GM23338 (cell line): ENCODE measurements around the gene TMEFF1. TPM values are rescaled to one million over a fixed set of nuclear protein-coding genes. Genes with fewer than 3 reads are reported as not detected.
"Not testable (repeated sequence)": the region's sequence is repeated elsewhere in the genome, so short reads cannot be mapped to it uniquely, and the experiment has no call there.

ENCODE experiments used
- ATAC-seq: fragments of 200-7000 bp; cut with Tn5 transposase; 3 replicates; pipeline ENCODE4 v1.9.1; 2020
- DNase-seq: peaks from one replicate; pipeline ENCODE4 v3.0.0-alpha.2; 2015; ENCODE audit warnings: low spot score
- H2AFZ ChIP-seq: fragments of 200-600 bp; sonication (generic); 2 replicates; pipeline ENCODE4 v1.8.0; 2016; ENCODE audit warnings: antibody characterized with exemption, mild to moderate bottlenecking, moderate library complexity
- H3F3A ChIP-seq: fragments of 200-600 bp; sonication (generic); replicated peaks from 2 replicates; pipeline ENCODE4 v1.8.0; 2017; ENCODE audit warnings: antibody characterized with exemption, mixed run types, low read depth
- H3K27ac ChIP-seq: fragments of 200-600 bp; sonication (generic); 2 replicates; pipeline ENCODE4 v1.6.1; 2016; ENCODE audit warnings: low read depth
- H3K27me3 ChIP-seq: fragments of 200-600 bp; sonication (generic); 2 replicates; pipeline ENCODE4 v1.8.0; 2016; ENCODE audit warnings: mild to moderate bottlenecking, mixed run types, moderate library complexity; ENCODE audit not compliant: insufficient read depth
- H3K36me3 ChIP-seq: fragments of 200-600 bp; sonication (generic); 2 replicates; pipeline ENCODE4 v1.8.0; 2016; ENCODE audit warnings: mild to moderate bottlenecking; ENCODE audit not compliant: insufficient read depth
- H3K4me1 ChIP-seq: fragments of 200-600 bp; sonication (generic); 2 replicates; pipeline ENCODE4 v1.8.0; 2016; ENCODE audit warnings: mild to moderate bottlenecking, moderate library complexity; ENCODE audit not compliant: insufficient read depth
- H3K4me2 ChIP-seq: fragments of 200-600 bp; sonication (generic); 2 replicates; pipeline ENCODE4 v1.7.1; 2017; ENCODE audit warnings: mixed run types
- H3K4me3 ChIP-seq: fragments of 200-600 bp; sonication (generic); 2 replicates; pipeline ENCODE4 v1.6.1; 2016; ENCODE audit warnings: mixed run types
- H3K79me2 ChIP-seq: fragments of 200-600 bp; sonication (generic); replicated peaks from 2 replicates; pipeline ENCODE4 v1.8.0; 2017; ENCODE audit warnings: mild to moderate bottlenecking; ENCODE audit not compliant: insufficient read depth
- H3K9me2 ChIP-seq: fragments of 200-600 bp; sonication (generic); 2 replicates; pipeline ENCODE4 v1.8.0; 2017; ENCODE audit not compliant: insufficient read depth
- H4K20me1 ChIP-seq: fragments of 200-600 bp; sonication (generic); replicated peaks from 2 replicates; pipeline ENCODE4 v1.8.0; 2017; ENCODE audit warnings: mild to moderate bottlenecking; ENCODE audit not compliant: insufficient read depth
- H3K27ac Mint-ChIP-seq: 2 replicates; pipeline ENCODE4 v1.8.0; 2020; ENCODE audit warnings: inconsistent platforms, mild to moderate bottlenecking, moderate library complexity, mixed read lengths
- H3K27me3 Mint-ChIP-seq: 3 replicates; pipeline ENCODE4 v1.8.0; 2022; ENCODE audit warnings: low read depth, mild to moderate bottlenecking, moderate library complexity, mixed read lengths, inconsistent platforms; ENCODE audit not compliant: insufficient read depth, poor library complexity
- H3K36me3 Mint-ChIP-seq: 3 replicates; pipeline ENCODE4 v1.8.0; 2021; ENCODE audit warnings: low read depth, mild to moderate bottlenecking, inconsistent platforms, moderate library complexity, mixed read lengths
- H3K4me1 Mint-ChIP-seq: 3 replicates; pipeline ENCODE4 v1.8.0; 2020; ENCODE audit warnings: mild to moderate bottlenecking, inconsistent platforms, mixed read lengths
- H3K4me3 Mint-ChIP-seq: 3 replicates; pipeline ENCODE4 v1.8.0; 2021; ENCODE audit warnings: moderate library complexity, mild to moderate bottlenecking, inconsistent platforms, mixed read lengths
- H3K9me3 Mint-ChIP-seq: 3 replicates; pipeline ENCODE4 v1.8.0; 2020; ENCODE audit warnings: moderate library complexity, mild to moderate bottlenecking, inconsistent platforms, mixed read lengths
- CTCF ChIP-seq, 2 experiments: fragments of 200-600 bp in 1 of 2; sonication (generic) in 1 of 2; conservative IDR thresholded peaks; 2 replicates each; pipeline versions ENCODE4 v1.5.1 to v1.6.1; 2016 to 2017; ENCODE audit warnings: antibody characterized with exemption in 2 of 2, low read depth in 2 of 2, mild to moderate bottlenecking in 2 of 2, moderate library complexity in 1 of 2
- ETS1 ChIP-seq: IDR thresholded peaks from 2 replicates; pipeline ENCODE4 v1.6.1; 2016; ENCODE audit warnings: antibody characterized with exemption
- EZH2phosphoT487 ChIP-seq: fragments of 200-600 bp; sonication (generic); IDR thresholded peaks from one replicate; pipeline ENCODE4 v1.8.1; 2018; ENCODE audit warnings: antibody characterized with exemption; ENCODE audit not compliant: unreplicated experiment
- JUNB ChIP-seq: IDR thresholded peaks from one replicate; pipeline ENCODE4 v1.6.1; 2016; ENCODE audit warnings: antibody characterized with exemption; ENCODE audit not compliant: unreplicated experiment
- NANOG ChIP-seq: IDR thresholded peaks from 2 replicates; pipeline ENCODE4 v1.6.1; 2016; ENCODE audit warnings: antibody characterized with exemption, borderline replicate concordance
- ZNF114 ChIP-seq: fragments of 250-450 bp; sonication (Bioruptor Pico); IDR thresholded peaks from 2 replicates; pipeline ENCODE4 v1.5.0; 2020; ENCODE audit warnings: mild to moderate bottlenecking, moderate library complexity
- polyA plus RNA-seq: library from polyadenylated mRNA; unstranded; fragments of >200 nt; fragmentation: Nextera tagmentation; extraction: Ambion mirVana; gene quantifications from 2 replicates; pipeline ENCODE4 v1.2.1, GENCODE V29; 2016
- total RNA-seq: library from RNA; depleted of rRNA; stranded (reverse); fragments of >200 nt; shearing (Covaris generic); gene quantifications from 2 replicates; pipeline ENCODE4 v1.2.3, GENCODE V29; 2014

The TMEFF1 gene
- total and polyA plus RNA-seq, 2 experiments from 2014 or later, result 6.6 to 85.2 TPM

GRCh38 chr9:100505564-100506159 is 32.7 kb downstream of the TMEFF1 start:
- peaks cover 35% of the 10 kb centered on the region for H3K79me2 ChIP-seq
- no peaks in the 10 kb centered on the region for H3K4me1 ChIP-seq
- TF ChIP-seq ETS1 (no peak), CTCF (conservative IDR thresholded peaks at IDR 0.05; ENCODE audit: low read depth in 2 of 2) (peak; percentile 93 to 99)
- Mint-ChIP-seq H3K27ac (no peak overlapping the region), H3K9me3 (no peaks in the 10 kb centered on the region; the same call in 2 of the 3 replicates), H3K27me3 (no peaks in the 10 kb centered on the region), H3K4me3 (no peak overlapping the region), H3K4me1 (no peaks in the 10 kb centered on the region; the same call in 2 of the 3 replicates), H3K36me3 (peaks cover 54% of the 10 kb centered on the region)
- H3K36me3 ChIP-seq, result no peaks in the 10 kb centered on the region
- H3K4me2 ChIP-seq, result no peak overlapping the region
- H3K9me2 ChIP-seq, result no peaks in the 10 kb centered on the region
- peaks cover 10% of the 10 kb centered on the region for H4K20me1 ChIP-seq
- no peak overlapping the region for H3K27ac ChIP-seq
- ATAC-seq (peak; percentile 81), DNase-seq (peak; percentile 98)
- no peaks in the 10 kb centered on the region for H3F3A ChIP-seq
- H3K27me3 ChIP-seq, result no peaks in the 10 kb centered on the region
- no peak overlapping the region for H2AFZ ChIP-seq
- H3K4me3 ChIP-seq, result no peak overlapping the region

GRCh38 chr9:100507350-100507749 is 34.4 kb downstream of the TMEFF1 start:
- not testable (repeated sequence) for H3K4me3 Mint-ChIP-seq, DNase-seq, H3K27ac Mint-ChIP-seq, H3K27me3 Mint-ChIP-seq, H3K4me1 Mint-ChIP-seq, H3K9me3 Mint-ChIP-seq, H3K9me2 ChIP-seq, H3K27ac ChIP-seq, H3K36me3 ChIP-seq, H2AFZ ChIP-seq, H3K4me2 ChIP-seq, H3F3A ChIP-seq, ATAC-seq, H3K4me3 ChIP-seq, H3K4me1 ChIP-seq, H3K27me3 ChIP-seq
- peaks cover 31% of the 10 kb centered on the region for H3K79me2 ChIP-seq
- peaks cover 18% of the 10 kb centered on the region for H4K20me1 ChIP-seq
- H3K36me3 Mint-ChIP-seq, result peaks cover 55% of the 10 kb centered on the region

- H3K4me1 ChIP-seq, result no peaks in the 10 kb centered on the region
- Mint-ChIP-seq H3K27ac (no peak overlapping the region), H3K36me3 (peaks cover 48% of the 10 kb centered on the region), H3K9me3 (no peaks in the 10 kb centered on the region; the same call in 2 of the 3 replicates), H3K27me3 (peaks cover 1% of the 10 kb centered on the region), H3K4me3 (no peak overlapping the region), H3K4me1 (no peaks in the 10 kb centered on the region; the same call in 2 of the 3 replicates)
- no peak overlapping the region for H3K4me2 ChIP-seq
- peaks cover 15% of the 10 kb centered on the region; the same call in 1 of the 2 replicates for H4K20me1 ChIP-seq
- no peak overlapping the region for H3K4me3 ChIP-seq
- H3K79me2 ChIP-seq, result peaks cover 31% of the 10 kb centered on the region
- H2AFZ ChIP-seq, result no peak overlapping the region
- no peaks in the 10 kb centered on the region for H3K27me3 ChIP-seq
- no peaks in the 10 kb centered on the region for H3F3A ChIP-seq
- no peak overlapping the region for H3K27ac ChIP-seq
- ATAC-seq (no peak), DNase-seq (no peak)
- H3K36me3 ChIP-seq, result 0 out of 2 replicates have a peak, but pooled peaks cover 8% of the 10 kb centered on the region
- H3K9me2 ChIP-seq, result no peaks in the 10 kb centered on the region
- no peak for TF ChIP-seq CTCF (conservative IDR thresholded peaks at IDR 0.05; ENCODE audit: low read depth in 2 of 2)
- no peak for TF ChIP-seq EZH2phosphoT487
- no peak for TF ChIP-seq ZNF114 (CRISPR knock-in tag)
- no peak for TF ChIP-seq NANOG
- TF ChIP-seq JUNB, result no peak
Measured at GRCh38 chr9:100511205-100511604, 38.3 kb downstream of the TMEFF1 start.
